GM18508 (cell line): ENCODE results near the gene RAP2B.
A peak's percentile ranks its signal among the peaks of the same experiment; 100 is the strongest.
"Not testable (repeated sequence)": the region's sequence is repeated elsewhere in the genome, so short reads cannot be mapped to it uniquely, and the experiment has no call there.

ENCODE experiments used
- ATAC-seq: cut with Tn5 transposase; IDR thresholded peaks from one replicate; pipeline ENCODE4 v1.9.1; 2021; ENCODE audit warnings: moderate number of reproducible peaks; ENCODE audit not compliant: insufficient read depth, unreplicated experiment

RAP2B gene

GRCh38 chr3:153161714-153162512 is at the start of gene RAP2B:
Gene RAP2B, plus strand, starts transcription at chr3:153162226. Its CDS starts 468 bp downstream, at chr3:153162694.
- peak; percentile 17 for ATAC-seq

- no peak for ATAC-seq
Observed at GRCh38 chr3:153113541-153113940, 48.5 kb upstream of the RAP2B start.

GRCh38 chr3:153114270-153114669 is 47.8 kb upstream of the RAP2B start:
- not testable (repeated sequence) for ATAC-seq

- no peak for ATAC-seq
Observed at GRCh38 chr3:153115326-153115725, 46.7 kb upstream of the RAP2B start.

- ATAC-seq, result no peak
Observed at GRCh38 chr3:153127788-153128187, 34.2 kb upstream of the RAP2B start.

GRCh38 chr3:153129426-153129825 is 32.6 kb upstream of the RAP2B start:
- no peak for ATAC-seq

- no peak for ATAC-seq
Observed at GRCh38 chr3:153129866-153130265, 32.2 kb upstream of the RAP2B start.

GRCh38 chr3:153130312-153130977 is 31.6 kb upstream of the RAP2B start:
- ATAC-seq, result peak; percentile 88

GRCh38 chr3:153137626-153138025 is 24.4 kb upstream of the RAP2B start:
- no peak for ATAC-seq

- ATAC-seq, result peak; percentile 80
Observed at GRCh38 chr3:153138276-153139210, 23.5 kb upstream of the RAP2B start.

GRCh38 chr3:153142961-153143360 is 19.1 kb upstream of the RAP2B start:
- ATAC-seq, result no peak

GRCh38 chr3:153144071-153144470 is 18.0 kb upstream of the RAP2B start:
- ATAC-seq, result no peak

GRCh38 chr3:153144779-153145178 is 17.2 kb upstream of the RAP2B start:
- ATAC-seq, result no peak

GRCh38 chr3:153145454-153145853 is 16.6 kb upstream of the RAP2B start:
- ATAC-seq, result no peak

GRCh38 chr3:153146191-153147053 is 15.6 kb upstream of the RAP2B start:
- no peak for ATAC-seq

GRCh38 chr3:153150991-153151390 is 11.0 kb upstream of the RAP2B start:
- no peak for ATAC-seq

GRCh38 chr3:153155786-153156185 is 6.2 kb upstream of the RAP2B start:
- not testable (repeated sequence) for ATAC-seq

- ATAC-seq, result no peak
Observed at GRCh38 chr3:153158189-153158588, 3.8 kb upstream of the RAP2B start.

GRCh38 chr3:153158961-153159735 is 2.9 kb upstream of the RAP2B start:
- no peak for ATAC-seq
